GM21423 (cell line): ENCODE measurements around the gene MRPS12.
"Not testable (repeated sequence)": the region's sequence is repeated elsewhere in the genome, so short reads cannot be mapped to it uniquely, and the experiment has no call there.

Experiments
- ATAC-seq: cut with Tn5 transposase; IDR thresholded peaks from one replicate; pipeline ENCODE4 v1.9.1; 2021; ENCODE audit warnings: mild to moderate bottlenecking, moderate library complexity; ENCODE audit not compliant: unreplicated experiment

MRPS12 gene

GRCh38 chr19:38932425-38933179 is 1.9 kb downstream of the MRPS12 start:
- no peak for ATAC-seq

- no peak for ATAC-seq
Observed at GRCh38 chr19:38933544-38933943, 2.8 kb downstream of the MRPS12 start.

GRCh38 chr19:38939957-38940356 is 9.2 kb downstream of the MRPS12 start:
- no peak for ATAC-seq

- not testable (repeated sequence) for ATAC-seq
Observed at GRCh38 chr19:38941466-38941865, 10.7 kb downstream of the MRPS12 start.

- no peak for ATAC-seq
Observed at GRCh38 chr19:38941979-38942378, 11.2 kb downstream of the MRPS12 start.

GRCh38 chr19:38942471-38943181 is 11.9 kb downstream of the MRPS12 start:
- no peak for ATAC-seq

- ATAC-seq = no peak
Observed at GRCh38 chr19:38944981-38945506, 14.3 kb downstream of the MRPS12 start.

- ATAC-seq = no peak
Observed at GRCh38 chr19:38945562-38946228, 15.0 kb downstream of the MRPS12 start.

GRCh38 chr19:38946229-38947010 is 15.7 kb downstream of the MRPS12 start:
- ATAC-seq = no peak

GRCh38 chr19:38949580-38950367 is 19.0 kb downstream of the MRPS12 start:
- ATAC-seq = no peak

GRCh38 chr19:38951187-38951586 is 20.4 kb downstream of the MRPS12 start:
- ATAC-seq = no peak

- ATAC-seq = no peak
Observed at GRCh38 chr19:38952395-38953165, 21.8 kb downstream of the MRPS12 start.

- no peak for ATAC-seq
Observed at GRCh38 chr19:38953677-38954076, 22.9 kb downstream of the MRPS12 start.

GRCh38 chr19:38956264-38956663 is 25.5 kb downstream of the MRPS12 start:
- no peak for ATAC-seq

- ATAC-seq = no peak
Observed at GRCh38 chr19:38958301-38958700, 27.6 kb downstream of the MRPS12 start.

GRCh38 chr19:38959618-38960017 is 28.9 kb downstream of the MRPS12 start:
- ATAC-seq = no peak

GRCh38 chr19:38964738-38965137 is 34.0 kb downstream of the MRPS12 start:
- no peak for ATAC-seq

- not testable (repeated sequence) for ATAC-seq
Observed at GRCh38 chr19:38966149-38966548, 35.4 kb downstream of the MRPS12 start.
